GM19324 (cell line): ENCODE measurements around the gene CNOT4.
"Not testable (repeated sequence)": the region's sequence is repeated elsewhere in the genome, so short reads cannot be mapped to it uniquely, and the experiment has no call there.

Experiments used
- ATAC-seq: cut with Tn5 transposase; IDR thresholded peaks from one replicate; pipeline ENCODE4 v1.9.1; 2021; ENCODE audit warnings: mild to moderate bottlenecking, moderate library complexity; ENCODE audit not compliant: unreplicated experiment, low FRiP score

CNOT4 gene

DNA sequence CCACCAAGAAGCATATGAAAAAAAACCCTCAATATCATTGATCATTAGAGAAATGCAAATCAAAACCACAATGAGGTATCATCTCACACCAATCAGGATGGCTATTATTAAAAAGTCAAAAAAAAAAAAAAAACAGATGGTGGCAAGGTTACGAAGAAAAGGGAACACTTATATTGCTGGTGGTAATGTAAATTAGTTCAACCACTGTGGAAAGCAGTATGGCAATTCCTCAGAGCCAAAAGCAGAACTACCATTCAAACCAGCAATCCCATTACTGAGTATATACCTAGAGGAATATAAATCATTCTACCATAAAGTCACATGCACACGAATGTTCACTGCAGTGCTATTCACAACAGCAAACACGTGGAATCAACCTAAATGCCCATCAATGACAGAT, 46.0 kb downstream of the CNOT4 start:
- ATAC-seq, result no peak

GRCh38 chr7:135459951-135460567, 49.8 kb downstream of the CNOT4 start:
- ATAC-seq, result no peak

GRCh38 chr7:135459076-135459475, 50.8 kb downstream of the CNOT4 start:
- ATAC-seq, result no peak

GRCh38 chr7:135454060-135454459, 55.8 kb downstream of the CNOT4 start:
- ATAC-seq, result no peak

- no peak for ATAC-seq
Measured at GRCh38 chr7:135449436-135449835, 60.5 kb downstream of the CNOT4 start.

GRCh38 chr7:135448753-135449152, 61.1 kb downstream of the CNOT4 start:
- no peak for ATAC-seq

DNA sequence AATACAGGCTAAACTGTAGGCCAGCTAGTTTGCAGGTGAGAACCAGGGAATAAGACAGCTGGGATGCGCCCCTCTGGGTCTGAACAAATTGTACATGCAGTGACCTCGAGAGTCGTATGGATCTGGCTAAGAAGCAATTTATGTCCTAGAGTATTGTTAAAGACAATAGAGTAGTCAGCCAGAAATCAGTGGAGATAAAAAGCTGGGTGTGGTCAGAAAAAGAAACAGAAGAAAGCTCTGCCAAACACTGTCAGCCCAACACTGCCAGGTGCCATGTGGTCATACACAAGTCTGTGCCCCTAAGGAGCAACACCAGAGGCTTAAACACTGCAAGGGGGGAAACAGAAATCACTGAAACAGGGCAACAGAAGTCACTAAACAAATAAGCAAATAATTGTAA, 62.2 kb downstream of the CNOT4 start:
- no peak for ATAC-seq

- ATAC-seq, result peak; percentile 49
Measured at GRCh38 chr7:135445690-135446089, 64.2 kb downstream of the CNOT4 start.

- not testable (repeated sequence) for ATAC-seq
Measured at GRCh38 chr7:135445266-135445665, 64.6 kb downstream of the CNOT4 start.

GRCh38 chr7:135441791-135442190, 68.1 kb downstream of the CNOT4 start:
- ATAC-seq, result no peak

GRCh38 chr7:135434047-135434446, 75.9 kb downstream of the CNOT4 start:
- ATAC-seq, result no peak

DNA sequence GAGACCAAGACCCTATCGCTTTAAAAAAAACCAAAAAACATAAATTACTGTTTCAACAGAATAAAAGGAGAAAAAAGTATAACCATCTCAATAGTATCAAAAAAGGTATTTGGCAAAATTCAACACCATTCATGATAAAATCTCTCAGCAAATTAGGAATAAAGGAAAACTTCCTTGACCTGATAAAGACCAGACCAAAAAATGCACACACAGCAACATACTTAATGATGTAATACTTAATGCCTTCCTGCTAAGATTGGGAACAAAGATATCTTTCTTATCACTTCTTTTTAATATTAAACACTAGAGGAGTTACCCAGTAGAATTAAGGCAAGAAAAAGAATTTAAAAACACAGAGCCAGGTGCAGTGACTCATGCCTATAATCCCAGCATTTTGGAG, 79.3 kb downstream of the CNOT4 start:
- ATAC-seq, result no peak

DNA sequence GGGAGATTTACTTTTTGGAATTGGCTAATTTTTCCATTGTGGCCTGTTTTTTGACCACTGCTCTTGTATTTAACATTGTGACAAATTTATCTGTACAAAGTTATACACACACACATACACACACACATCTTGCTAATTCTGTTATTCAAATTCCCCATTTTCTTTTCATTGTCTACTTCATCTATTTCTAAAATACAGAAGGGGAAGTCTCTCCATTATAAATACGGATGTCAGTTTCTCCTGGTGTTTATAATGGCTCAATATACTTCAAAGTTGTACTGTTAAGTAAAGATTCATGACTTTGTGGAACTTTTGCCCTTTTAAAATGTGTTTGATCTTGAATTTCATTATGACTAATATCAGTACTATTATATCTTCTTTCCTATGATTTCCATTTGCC, 81.0 kb downstream of the CNOT4 start:
- no peak for ATAC-seq

DNA sequence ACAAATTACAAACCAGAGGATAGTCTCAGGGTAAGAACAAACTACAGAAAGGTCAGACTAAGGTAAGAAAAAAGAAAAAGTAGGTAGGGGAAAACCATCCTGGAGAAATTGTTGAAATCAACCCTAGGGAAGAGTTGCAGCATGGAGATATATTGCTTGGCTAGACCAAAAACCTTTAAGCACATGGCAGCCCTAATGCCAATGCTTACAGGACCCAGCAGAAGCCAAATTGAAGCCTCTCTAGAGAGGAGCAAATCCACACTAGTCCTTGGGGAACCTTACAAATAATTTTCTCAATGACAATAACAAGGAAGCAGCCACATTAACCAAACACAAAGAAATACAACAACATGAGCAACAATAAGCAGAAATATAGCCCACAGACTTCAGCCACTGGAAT, 81.9 kb downstream of the CNOT4 start:
- ATAC-seq, result no peak

GRCh38 chr7:135427166-135427565, 82.7 kb downstream of the CNOT4 start:
- no peak for ATAC-seq

GRCh38 chr7:135425036-135425435, 84.9 kb downstream of the CNOT4 start:
- ATAC-seq, result no peak

GRCh38 chr7:135420786-135421185, 89.1 kb downstream of the CNOT4 start:
- ATAC-seq, result no peak

- no peak for ATAC-seq
Measured at GRCh38 chr7:135416431-135416830, 93.5 kb downstream of the CNOT4 start.

DNA sequence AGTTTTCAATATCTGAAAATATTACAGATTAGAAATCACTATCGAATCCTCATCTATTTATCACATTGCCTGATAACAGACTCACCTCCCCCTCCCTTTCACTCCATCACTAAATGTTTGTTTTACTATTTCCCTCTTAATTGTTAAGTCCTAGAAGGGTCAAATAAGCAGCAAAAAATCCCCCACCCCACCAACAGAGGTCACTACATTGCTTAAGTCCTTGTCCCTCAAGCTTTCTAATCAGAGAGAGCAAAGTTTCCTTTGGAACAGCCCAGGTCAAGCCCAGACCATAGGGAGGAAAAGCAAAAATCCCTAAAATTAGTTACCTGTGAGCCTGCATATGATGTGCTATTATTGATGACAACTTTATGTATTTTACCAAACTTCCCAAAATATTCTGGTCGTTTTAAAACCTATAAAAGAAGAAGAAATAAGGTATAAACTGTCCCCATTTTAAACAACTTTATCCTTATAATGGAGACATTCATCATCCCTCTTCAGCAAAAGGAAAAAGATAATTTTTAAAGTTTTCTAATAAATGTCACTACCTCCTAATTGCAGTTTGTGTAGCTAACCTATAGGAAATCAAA, 95.0 kb downstream of the CNOT4 start:
- no peak for ATAC-seq

GRCh38 chr7:135414208-135414607, 95.7 kb downstream of the CNOT4 start:
- no peak for ATAC-seq

GRCh38 chr7:135411098-135411497, 98.8 kb downstream of the CNOT4 start:
- ATAC-seq, result no peak

- no peak for ATAC-seq
Measured at GRCh38 chr7:135410543-135410942, 99.4 kb downstream of the CNOT4 start.
